HG03095 (cell line): ENCODE data around the gene LRRC19.
A peak's percentile ranks its signal among the peaks of the same experiment; 100 is the strongest.

Source experiments
- ATAC-seq: cut with Tn5 transposase; IDR thresholded peaks from one replicate; pipeline ENCODE4 v1.9.1; 2021; ENCODE audit warnings: moderate library complexity; ENCODE audit not compliant: unreplicated experiment

Gene LRRC19, protein sequence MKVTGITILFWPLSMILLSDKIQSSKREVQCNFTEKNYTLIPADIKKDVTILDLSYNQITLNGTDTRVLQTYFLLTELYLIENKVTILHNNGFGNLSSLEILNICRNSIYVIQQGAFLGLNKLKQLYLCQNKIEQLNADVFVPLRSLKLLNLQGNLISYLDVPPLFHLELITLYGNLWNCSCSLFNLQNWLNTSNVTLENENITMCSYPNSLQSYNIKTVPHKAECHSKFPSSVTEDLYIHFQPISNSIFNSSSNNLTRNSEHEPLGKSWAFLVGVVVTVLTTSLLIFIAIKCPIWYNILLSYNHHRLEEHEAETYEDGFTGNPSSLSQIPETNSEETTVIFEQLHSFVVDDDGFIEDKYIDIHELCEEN

DNA sequence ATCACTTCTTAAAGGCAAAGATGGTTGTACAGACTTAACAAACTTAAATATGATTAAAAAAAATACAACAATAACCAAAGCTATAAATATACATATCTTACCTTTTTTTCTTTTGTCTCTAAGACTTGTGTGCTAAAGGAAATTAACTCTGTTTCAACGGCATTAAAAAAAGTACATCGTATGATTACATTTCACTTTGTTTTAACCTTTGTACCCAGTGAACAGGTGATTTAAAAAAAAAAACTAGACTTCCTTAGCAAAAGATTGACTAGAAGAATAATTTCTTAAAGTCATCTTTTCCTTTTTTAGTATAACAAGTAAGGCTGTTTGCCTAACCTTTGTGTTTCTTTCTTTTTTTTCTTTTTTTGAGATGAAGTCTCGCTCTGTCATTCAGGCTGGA, at the start of gene LRRC19:
Gene LRRC19, minus strand, starts transcription at position 182 of the 400 bp plus-strand sequence. CDS start 5,978 bp downstream, outside the sequence.
- no peak for ATAC-seq

DNA sequence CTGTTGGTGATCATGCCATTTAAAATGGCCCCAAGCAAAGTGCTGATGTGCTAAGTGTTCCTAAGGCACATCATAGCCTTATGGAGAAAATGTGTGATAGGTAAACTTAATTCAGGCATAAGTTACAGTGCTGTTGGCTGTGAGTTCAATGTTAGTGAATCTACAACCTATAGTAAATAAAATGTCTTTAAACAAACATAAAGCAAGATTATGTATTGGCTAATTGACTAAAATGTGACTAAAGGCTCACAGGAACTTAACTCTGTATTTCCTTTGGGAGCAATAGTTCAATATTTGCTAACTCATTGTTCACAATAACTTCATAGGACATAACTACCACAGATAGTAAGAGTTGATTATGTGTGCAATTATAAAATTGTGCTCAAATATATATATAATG, 49.4 kb upstream of the LRRC19 start:
- no peak for ATAC-seq

DNA sequence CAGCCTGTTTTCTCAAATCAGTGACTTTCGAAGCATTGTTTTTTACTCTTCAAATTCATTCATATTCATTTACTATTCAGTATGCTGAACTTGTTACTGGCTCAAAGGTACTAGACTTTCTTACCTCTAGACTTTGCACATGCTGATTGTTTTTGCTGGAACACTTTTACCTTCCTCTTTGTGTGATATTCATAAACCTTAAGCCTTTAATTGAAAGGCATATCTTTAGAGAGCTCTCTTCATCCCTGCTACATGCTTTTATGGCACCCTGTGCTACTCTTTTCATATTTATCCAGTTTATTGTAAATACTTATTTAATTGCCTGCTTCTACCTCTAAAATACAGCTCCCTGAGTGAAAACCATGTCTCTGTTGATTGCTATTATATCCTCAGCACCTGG, 48.7 kb upstream of the LRRC19 start:
- ATAC-seq = no peak

DNA sequence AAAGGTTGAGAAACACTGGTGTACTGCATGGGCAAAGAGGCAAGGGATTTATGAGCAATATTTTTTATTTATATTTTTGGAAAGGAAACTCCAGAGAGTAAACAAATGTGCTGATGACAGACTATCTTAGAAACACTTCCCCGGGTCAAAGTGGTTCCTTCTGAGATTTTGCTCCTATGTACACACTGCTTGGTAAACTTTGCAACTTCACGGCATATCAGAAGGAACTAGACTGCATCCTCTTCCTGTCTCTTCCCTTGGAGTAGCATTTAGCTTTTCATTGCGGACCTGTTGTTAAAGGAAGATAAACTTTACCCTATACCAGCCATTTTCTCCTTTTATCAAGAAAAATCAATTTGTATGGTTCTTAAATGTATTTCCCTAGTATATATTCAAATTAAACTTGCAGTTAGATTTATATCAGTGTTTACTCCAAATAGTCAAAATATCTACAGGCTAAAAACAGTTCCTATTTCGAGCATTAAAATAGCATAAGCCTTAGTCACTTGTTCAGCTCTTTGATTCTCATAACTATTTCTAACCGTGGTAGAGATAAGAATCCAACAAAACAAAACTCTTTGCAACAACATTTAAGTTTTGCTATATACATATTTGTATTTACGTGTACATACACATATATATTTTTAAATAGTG, 48.0 kb upstream of the LRRC19 start:
- ATAC-seq = no peak

DNA sequence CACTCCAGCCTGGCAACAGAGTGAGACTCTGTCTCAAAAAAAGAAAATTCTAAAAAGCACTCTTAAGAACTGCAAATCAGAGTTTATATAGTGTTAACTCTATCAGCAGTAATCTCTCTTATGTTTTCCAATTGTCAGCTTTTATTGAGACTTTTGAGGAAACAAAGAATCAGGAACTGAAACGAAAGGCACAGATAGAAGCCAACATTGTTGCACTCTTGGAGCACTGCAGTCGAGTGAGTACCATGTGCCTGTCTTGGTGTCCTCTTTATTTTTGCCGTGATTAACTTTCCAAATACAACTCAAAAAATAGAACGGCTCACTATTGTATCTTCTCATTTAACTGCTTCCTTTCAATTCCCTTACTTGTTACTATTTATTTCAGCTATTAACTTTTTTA, 41.7 kb upstream of the LRRC19 start:
- no peak for ATAC-seq

DNA sequence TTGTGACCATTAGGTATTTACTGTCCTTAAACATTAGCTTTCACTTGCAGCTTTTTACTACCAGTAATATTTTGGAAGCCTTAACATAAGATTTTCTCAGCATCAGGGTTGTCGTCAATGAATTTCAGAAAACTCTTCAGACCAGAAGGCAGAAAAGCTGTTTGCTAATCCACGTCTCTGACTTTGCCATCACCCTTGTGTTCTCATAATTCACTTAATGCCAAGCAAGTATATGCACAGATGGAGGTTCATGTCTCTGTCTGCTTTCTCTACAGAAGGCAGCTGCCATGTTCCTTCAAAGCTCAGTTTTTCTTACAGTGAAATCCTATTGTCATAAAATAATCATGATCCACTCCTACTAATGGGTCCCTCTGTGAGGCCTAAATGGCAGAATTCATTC, 37.7 kb upstream of the LRRC19 start:
- ATAC-seq = no peak

DNA sequence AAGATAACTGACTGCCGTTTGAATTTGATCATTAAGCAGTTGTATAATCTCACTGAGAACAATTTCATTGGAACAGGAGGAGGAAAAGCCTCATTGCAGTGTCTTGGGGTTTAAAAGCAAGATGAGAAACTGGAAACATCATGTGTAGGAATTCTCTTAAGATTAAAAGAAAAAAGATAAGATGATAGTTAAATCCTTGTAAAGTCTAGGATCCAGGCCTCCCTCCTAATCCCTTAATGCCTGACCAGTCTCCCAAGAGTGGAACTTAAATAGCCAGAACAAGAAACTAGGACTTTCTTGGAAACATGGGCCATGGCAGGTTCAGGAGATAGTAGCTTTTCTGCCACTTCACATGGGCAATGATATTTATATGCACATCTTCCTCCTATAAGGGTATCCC, 37.0 kb upstream of the LRRC19 start:
- ATAC-seq = no peak

DNA sequence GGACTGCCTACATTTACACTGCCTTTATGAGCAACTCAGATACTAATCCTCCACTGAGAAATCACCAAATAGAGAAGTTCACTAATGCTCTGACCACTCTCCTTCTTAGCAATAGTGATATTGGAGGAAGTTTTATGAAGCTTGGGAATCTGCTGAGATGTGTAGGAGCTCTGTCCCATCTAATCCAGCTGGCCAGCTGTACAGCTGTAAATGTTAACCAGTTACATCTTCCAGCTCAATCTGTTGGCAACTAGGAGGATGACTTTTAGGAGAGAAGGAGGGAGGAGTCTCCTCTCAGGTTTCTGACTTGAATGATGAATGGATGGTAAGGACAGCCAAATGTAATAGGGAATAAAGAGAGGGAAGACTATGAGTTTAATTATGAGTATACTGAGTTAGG, 36.3 kb upstream of the LRRC19 start:
- ATAC-seq = no peak

DNA sequence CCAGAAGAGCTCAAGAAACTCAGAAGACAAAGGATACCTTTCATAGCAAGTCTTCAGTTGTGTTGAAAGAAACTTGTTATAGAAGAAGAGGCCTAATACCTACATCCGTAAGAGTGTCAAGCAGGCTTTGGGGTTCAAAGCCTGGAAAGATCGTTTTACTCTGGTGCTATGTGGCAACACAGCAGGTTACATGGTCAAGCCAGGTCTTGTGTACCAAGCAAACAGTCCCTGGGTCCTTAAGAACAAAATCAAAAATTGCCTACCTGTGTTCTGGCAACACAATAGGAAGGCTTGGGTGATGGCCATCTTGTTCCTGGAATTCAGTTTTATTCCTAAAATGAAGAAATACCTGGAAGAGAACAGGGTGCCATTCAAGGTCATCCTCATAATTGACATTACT, 32.0 kb upstream of the LRRC19 start:
- ATAC-seq = no peak

DNA sequence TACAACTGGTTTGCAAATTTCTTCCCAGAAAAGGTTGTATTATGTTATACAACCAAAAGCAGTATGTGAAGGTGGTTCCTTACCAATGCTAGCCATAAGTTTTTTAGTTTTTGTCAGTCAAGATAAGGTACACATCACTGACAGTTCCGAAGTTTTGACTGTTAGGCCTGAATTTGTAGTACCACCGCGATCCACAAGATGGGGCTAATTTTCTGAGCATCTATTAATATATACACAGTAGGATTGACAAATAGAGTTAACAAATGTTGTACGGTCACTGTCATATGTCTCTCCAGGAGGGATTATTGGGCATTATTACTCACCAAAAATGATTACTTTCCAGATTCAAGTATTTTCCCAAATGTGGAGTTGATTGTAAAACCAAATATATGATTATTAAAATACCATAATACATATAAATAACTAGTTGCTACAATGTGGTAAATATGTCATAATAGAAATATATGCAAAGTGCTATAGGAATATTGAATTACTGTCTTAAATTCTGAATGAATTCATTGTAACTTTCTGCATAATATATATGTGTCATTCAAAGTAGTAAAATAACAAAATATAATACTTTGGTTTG, 28.4 kb upstream of the LRRC19 start:
- peak; percentile 79 for ATAC-seq

DNA sequence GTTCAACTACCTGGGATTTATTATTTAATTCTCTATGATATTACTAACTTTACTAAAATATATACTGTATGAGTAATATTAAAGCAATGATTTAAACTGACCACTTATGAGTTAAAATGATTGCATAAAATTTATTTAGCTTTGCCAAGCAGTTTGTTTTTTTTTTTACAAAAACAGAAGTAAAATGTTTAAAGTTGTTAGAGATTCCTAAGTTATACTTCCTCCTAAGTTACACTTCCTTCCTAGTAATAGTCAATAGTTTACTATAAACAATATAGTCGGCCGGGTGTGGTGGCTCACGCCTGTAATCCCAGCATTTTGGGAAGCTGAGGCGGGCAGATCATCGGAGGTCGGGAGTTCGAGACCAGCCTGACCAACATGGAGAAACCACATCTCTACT, 23.7 kb upstream of the LRRC19 start:
- no peak for ATAC-seq

DNA sequence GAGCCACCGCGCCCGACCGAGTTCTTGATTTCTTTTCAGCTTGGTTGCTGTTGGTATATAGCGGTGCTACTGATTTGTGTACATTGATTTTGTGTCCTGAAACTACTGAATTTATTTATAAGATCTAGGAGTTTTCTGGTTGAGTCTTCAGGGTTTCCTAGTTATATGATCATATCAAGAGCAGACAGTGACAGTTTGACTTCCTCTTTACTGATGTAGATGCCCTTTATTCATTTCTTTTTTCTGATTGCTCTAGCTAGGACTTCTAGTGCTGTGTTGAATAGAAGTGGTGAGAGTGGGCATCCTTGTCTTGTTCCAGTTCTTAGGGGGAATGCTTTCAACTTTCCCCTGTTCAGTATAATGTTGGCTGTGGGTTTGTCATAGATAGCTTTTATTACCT, 17.4 kb upstream of the LRRC19 start:
- ATAC-seq = no peak

DNA sequence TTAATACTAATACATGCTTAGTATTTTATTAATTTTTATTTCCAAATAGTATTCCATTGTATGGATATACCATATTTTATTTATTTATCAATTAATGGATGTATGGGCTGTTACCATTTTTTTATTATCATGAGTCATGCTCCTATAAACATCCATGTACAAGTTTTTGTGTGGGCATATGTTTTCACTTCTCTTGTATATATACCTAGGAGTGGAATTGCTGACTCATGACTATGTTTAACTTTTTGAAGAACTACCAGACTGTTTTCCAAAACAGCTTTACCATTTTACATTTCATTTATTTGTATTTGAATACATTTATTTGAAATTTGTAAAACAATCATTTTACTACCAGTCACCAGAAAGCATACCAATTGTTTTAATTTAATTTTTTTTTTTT, 14.1 kb upstream of the LRRC19 start:
- no peak for ATAC-seq

DNA sequence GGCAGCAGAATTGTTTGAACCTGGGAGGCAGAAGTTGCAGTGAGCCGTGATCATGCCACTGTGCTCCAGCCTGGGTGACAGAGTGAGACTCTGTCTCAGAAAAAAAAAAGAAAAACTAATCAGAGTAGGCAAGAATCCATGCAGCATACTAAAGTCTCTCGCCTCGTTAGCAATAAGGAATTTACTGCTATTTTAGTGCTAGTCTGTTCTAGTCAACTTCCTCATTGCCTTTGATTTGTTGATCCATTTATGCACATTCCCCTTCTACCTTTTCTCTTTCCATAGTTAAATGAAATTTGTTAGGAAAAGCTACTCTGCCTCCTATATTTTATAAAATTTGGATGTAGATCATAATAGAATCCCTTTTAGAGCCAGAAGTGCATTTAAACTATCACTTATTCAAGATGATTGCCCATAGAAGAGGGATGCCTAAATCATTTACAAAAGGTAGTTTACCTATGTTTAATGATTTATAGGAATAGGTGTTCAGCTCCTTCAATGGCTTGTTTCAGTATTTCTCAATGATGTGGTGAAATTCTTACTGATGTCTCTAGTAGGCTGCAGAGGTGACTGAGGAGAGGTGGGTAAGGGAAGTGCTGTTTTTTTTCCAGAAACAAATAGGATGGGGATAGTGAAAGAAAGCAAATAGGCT, 1.9 kb downstream of the LRRC19 start:
- no peak for ATAC-seq

DNA sequence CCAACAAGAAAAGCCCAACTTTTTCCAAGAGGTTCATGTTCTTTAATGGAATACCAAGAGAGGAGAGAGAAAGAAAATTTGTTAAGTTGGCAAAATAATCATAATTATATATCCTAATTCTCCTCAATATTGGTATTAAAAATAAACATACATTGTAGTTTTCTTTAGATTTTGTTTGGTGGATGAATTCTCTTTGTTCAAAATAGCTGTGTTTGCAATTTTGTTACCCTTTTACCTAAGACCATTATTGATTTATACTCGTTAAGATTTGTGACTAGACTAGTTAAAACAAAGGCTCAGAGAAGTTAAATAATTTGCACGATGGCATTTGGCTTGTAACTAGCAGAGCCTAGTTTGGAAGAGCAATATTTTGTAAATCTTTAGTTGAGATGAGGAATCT, 9.7 kb downstream of the LRRC19 start:
- no peak for ATAC-seq

DNA sequence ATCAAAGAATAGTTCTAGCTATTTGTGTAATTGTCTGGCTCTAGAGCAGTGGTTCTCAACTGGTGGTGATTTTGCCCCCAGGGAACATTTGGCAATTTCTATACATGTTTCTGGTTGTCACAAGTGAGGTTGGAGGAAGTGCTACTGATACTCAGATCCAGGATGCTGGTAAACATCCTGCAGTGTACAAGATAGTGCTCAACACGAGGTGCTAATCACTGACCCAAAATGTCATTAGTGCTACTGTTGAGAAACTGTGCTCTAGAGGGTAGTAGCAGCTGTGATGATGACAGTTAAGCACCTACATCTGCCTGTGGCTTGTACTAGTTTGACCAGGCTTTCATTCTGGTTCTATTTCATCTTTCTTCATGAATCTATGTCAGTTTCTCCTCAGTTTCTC, 22.1 kb downstream of the LRRC19 start:
- ATAC-seq = peak; percentile 69

DNA sequence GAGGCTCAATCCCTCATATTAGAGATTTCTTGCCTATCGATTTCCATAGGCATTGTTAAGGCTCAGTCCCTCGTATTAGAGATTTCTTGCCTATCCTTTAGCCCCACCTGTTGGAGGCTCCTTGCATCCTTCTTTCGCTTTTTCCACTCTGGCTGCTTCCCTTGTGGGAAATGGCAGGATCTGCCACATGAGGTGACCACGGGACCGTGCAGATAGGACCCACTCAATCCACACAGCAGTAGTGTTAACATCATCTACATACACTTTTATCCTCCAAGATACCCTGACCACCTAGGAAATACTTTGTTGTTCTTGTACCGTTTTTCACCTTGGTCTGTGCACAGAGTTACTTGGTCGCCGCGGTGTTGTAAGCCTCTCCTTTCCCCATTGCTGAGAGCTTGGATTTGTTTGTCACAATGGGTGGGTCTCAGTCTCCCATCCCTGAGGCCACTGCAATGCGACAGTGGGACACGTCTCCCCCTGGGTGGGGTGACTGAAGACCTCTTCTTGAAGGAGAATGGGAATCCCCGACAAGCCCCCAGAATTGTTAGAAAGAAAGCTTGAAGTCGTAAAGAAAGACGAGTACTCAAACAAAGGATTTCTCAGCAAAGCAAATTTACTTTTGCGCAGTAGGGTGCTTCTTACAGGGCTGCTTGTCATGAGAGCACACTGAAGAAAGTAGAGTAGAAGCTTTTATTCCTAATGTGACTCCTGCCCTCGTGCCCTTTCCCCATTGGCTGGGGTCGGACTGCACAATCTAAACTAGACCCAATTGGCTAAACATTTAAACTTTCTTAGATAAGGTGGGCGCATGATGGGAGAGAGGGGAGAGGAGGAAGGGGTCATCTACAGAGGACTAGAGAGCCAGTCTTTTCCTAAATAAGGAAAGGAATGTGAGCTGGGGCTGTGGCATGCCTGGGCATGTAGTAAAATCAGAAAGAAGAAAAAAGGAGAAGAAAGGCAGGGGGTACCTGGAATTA, 29.5 kb downstream of the LRRC19 start:
- no peak for ATAC-seq

DNA sequence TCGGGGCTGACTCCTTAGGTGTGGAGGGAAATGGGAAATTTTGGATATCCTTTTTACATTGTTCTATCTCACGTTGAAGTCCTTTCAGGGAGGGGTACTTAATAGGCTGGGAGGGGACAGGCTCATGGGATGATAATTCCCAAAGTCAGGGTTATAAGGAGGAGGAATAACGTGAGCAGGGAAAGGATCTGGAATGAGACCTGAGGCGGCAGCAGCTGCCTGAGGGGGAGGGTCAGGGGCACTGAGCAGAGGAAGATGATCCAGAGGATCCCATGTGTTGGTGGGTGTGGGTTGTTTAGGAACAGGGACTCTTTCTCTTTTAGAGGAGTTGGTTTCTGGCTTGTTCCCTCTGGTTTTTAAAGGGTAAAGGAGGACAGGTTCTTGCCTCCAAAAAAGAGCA, 30.5 kb downstream of the LRRC19 start:
- no peak for ATAC-seq

DNA sequence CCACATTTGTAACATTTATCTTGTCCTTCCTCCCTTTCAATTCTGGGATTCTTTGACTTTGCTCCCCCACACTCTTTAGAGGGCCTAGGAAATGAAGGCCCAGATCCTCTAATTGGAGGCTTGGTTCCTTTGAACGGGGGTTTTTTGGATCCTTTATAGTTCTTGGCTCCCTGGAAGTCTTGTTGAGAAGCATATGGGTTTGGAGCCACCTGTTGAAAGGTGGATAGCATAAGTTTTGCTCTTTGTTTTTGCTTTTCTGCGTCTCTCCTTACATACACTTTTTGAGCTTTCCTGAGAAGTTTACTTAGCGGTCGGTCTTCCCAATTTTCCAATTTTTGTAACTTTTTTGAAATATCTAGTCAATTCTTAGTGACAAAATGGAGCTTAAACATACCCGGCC, 31.5 kb downstream of the LRRC19 start:
- no peak for ATAC-seq

DNA sequence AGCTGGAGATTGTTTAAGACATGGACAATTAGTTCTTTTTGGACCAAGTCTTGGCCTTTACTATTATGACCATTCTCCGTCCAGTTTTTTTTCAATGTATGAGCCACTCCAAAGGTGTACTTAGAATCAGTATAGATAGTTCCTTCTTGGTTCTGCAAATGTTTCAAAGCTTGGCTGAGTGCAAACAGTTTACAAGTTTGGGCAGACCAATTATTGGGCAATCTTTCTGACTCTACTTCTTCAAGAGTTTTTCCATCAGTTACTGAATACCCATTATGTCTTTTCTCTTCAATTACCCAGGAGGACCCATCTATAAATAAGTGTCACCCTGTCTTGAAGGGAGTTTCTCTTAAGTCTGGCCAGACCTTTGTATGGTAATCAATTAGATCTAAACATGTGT, 33.8 kb downstream of the LRRC19 start:
- no peak for ATAC-seq

DNA sequence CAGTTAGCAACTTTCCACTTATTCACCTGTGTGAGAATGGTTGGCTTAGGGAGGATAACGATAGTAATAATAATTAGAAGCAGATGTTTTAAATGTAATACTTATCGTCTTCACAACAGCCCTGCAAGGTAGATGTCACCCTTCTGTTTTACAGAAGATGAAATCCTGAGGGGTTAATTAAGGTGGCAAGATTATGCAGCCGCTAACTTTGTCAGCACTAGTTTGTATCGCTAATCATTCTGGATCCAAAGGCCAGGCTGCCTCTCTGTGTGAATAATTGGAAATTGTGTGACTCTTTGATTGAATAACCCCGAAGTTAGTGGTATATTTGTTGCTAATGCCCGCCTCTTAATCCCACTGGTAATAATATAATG, 48.6 kb downstream of the LRRC19 start:
- ATAC-seq = no peak
